Rectal smooth muscle tissue (tissue), 1 donor: ENCODE data around the gene EPS8.

Experiments
- H3K27ac ChIP-seq: one replicate; pipeline ENCODE4 v1.7.0; 2013; ENCODE audit warnings: low read depth, low read length, inconsistent platforms
- H3K27me3 ChIP-seq: one replicate; pipeline ENCODE4 v1.7.0; 2013; ENCODE audit warnings: low read length; ENCODE audit not compliant: control insufficient read depth, insufficient read depth
- H3K36me3 ChIP-seq: one replicate; pipeline ENCODE4 v1.7.0; 2013; ENCODE audit warnings: low read length; ENCODE audit not compliant: control insufficient read depth, insufficient read depth
- H3K4me1 ChIP-seq: one replicate; pipeline ENCODE4 v1.7.0; 2013; ENCODE audit warnings: low read length; ENCODE audit not compliant: control insufficient read depth, insufficient read depth
- H3K4me3 ChIP-seq: one replicate; pipeline ENCODE4 v1.7.0; 2013; ENCODE audit warnings: low read length
- H3K9ac ChIP-seq: one replicate; pipeline ENCODE4 v1.7.0; 2013; ENCODE audit warnings: low read length

EPS8 gene

GRCh38 chr12:15788233-15789219 is 662 bp downstream of the EPS8 start:
- Histone ChIP-seq H3K4me3 (peak overlapping the region; percentile 86), H3K36me3 (no peaks in the 10 kb centered on the region), H3K9ac (peak overlapping the region; percentile 80), H3K27me3 (no peaks in the 10 kb centered on the region), H3K27ac (peak overlapping the region; percentile 89), H3K4me1 (peaks cover 7% of the 10 kb centered on the region)

- no peaks in the 10 kb centered on the region for H3K36me3 ChIP-seq
- peak overlapping the region; percentile 89 for H3K27ac ChIP-seq
- peak overlapping the region; percentile 86 for H3K4me3 ChIP-seq
- peak overlapping the region; percentile 80 for H3K9ac ChIP-seq
- H3K4me1 ChIP-seq = peaks cover 7% of the 10 kb centered on the region
- H3K27me3 ChIP-seq = no peaks in the 10 kb centered on the region
Measured at GRCh38 chr12:15787778-15788177, 1.4 kb downstream of the EPS8 start.

DNA sequence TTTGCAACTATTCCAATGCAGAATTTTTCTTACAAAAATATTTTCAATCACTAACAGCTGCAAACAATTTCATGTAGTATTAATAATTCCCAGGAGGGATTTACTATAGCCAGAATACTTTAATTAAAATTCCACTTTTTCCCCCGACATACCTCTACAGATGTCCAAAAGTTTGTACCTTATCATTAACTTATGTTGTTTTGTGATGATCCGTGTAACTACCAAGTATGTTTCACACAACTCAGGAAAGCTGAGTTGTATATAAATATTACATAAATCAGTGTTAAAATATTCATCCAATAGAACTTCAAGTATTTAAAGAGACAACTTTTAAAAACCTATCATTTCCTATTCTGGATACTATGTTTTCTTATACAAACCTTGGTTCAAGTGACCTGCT is 2.4 kb downstream of the EPS8 start:
- H3K36me3 ChIP-seq = no peaks in the 10 kb centered on the region
- no peak overlapping the region for H3K9ac ChIP-seq
- H3K27me3 ChIP-seq = no peaks in the 10 kb centered on the region
- H3K27ac ChIP-seq = no peak overlapping the region
- peaks cover 7% of the 10 kb centered on the region for H3K4me1 ChIP-seq
- H3K4me3 ChIP-seq = peak overlapping the region; percentile 5

DNA sequence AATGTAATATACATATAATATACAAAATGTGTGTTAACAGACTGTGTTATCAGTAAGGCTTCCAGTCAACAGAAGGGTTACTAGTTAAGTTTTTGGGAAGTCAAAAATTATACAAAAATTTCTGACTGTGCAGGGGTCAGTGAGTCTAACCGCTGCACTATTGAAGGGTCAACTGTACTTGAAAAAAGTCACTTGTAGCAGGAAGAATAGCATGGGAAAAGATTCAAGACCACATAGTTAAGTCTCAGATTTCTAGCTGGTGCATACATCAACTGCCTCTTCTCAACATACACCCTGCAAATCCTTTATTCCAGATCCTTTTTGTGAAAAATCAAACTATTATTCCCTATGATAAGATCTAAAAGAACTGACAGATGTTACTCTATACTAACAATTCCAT is 5.9 kb downstream of the EPS8 start:
- H3K36me3 ChIP-seq = no peaks in the 10 kb centered on the region
- no peak overlapping the region for H3K4me3 ChIP-seq
- H3K4me1 ChIP-seq = peaks cover 7% of the 10 kb centered on the region
- H3K27me3 ChIP-seq = no peaks in the 10 kb centered on the region
- no peak overlapping the region for H3K9ac ChIP-seq
- no peak overlapping the region for H3K27ac ChIP-seq

DNA sequence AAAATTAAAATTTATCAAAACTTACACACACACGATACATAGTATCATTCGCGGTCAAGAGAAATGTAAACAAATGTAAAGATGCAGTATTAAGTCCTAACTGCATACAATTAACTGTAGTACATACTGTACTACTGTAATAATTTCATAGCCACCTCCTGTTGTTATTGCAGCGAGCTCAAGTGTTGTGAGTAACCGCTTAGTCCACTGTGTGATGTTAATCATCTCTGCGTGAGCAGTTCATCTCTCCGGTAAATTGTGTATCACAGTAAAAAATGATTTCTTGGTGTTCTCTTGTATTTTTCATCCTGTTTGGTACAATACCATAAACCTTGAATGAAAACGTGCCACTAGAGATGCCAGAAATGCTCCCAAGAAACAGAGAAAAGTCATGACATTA is 6.5 kb downstream of the EPS8 start:
- no peak overlapping the region for H3K9ac ChIP-seq
- no peaks in the 10 kb centered on the region for H3K36me3 ChIP-seq
- no peak overlapping the region for H3K4me3 ChIP-seq
- no peak overlapping the region for H3K27ac ChIP-seq
- peaks cover 7% of the 10 kb centered on the region for H3K4me1 ChIP-seq
- no peaks in the 10 kb centered on the region for H3K27me3 ChIP-seq

DNA sequence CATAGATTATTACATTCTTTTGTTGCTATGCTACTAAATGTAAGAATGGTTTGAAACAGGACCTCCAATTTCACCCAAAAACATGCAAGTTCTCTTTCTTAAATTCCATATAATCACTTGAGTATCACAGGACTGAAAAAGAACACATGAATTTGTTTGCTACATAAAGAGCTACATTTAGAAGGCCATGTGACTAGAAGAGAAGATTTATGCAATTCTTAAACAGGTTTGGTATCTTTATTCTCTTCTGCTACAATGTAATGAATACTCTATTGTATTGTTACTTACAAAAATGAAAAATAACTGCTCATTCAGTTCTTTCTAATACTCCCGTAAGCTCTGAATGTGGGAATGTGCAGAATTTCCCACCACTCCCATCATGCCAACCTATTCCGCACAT is 9.3 kb downstream of the EPS8 start:
- H3K4me1 ChIP-seq = no peaks in the 10 kb centered on the region
- no peak overlapping the region for H3K27ac ChIP-seq
- H3K27me3 ChIP-seq = no peaks in the 10 kb centered on the region
- no peak overlapping the region for H3K4me3 ChIP-seq
- no peak overlapping the region for H3K9ac ChIP-seq
- H3K36me3 ChIP-seq = no peaks in the 10 kb centered on the region

GRCh38 chr12:15778126-15778525 is 11.1 kb downstream of the EPS8 start:
- Histone ChIP-seq H3K27ac (no peak overlapping the region), H3K36me3 (no peaks in the 10 kb centered on the region), H3K27me3 (no peaks in the 10 kb centered on the region), H3K4me1 (no peaks in the 10 kb centered on the region), H3K9ac (no peak overlapping the region), H3K4me3 (no peak overlapping the region)

DNA sequence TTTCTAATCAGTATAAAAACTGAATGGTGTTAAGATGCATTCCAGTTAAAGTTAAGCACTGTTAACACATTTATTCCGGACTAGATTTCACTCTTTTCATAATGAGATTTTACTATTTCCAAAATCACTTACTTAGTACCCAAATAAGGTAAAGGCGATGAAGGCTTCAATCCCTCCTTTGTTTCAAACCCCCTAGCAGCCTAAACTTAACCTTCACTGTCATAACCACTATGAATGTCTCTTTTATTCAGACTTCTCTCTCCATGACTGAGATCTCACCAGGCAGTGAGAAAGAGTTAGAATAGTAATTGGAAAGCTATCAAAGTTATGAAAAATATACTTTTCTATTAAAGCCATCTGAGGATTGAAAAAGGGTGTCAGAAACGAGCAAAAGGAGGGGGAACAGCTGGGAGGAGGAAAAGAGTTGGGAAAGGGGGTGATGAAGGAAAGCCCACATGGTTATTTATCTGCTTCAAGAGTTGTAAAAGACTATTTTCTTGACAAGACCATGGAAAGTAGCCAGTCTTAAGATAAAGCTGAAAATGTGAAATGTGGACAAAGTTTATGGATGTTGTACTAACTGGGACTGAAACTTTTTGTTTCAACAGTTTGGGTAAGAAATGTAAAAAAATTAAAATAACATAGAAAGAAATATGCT is 11.7 kb downstream of the EPS8 start:
- H3K9ac ChIP-seq = no peak overlapping the region
- no peaks in the 10 kb centered on the region for H3K4me1 ChIP-seq
- H3K36me3 ChIP-seq = no peaks in the 10 kb centered on the region
- H3K27ac ChIP-seq = no peak overlapping the region
- no peak overlapping the region for H3K4me3 ChIP-seq
- no peaks in the 10 kb centered on the region for H3K27me3 ChIP-seq

GRCh38 chr12:15776532-15776931 is 12.7 kb downstream of the EPS8 start:
- Histone ChIP-seq H3K27me3 (no peaks in the 10 kb centered on the region), H3K4me1 (no peaks in the 10 kb centered on the region), H3K9ac (no peak overlapping the region)

DNA sequence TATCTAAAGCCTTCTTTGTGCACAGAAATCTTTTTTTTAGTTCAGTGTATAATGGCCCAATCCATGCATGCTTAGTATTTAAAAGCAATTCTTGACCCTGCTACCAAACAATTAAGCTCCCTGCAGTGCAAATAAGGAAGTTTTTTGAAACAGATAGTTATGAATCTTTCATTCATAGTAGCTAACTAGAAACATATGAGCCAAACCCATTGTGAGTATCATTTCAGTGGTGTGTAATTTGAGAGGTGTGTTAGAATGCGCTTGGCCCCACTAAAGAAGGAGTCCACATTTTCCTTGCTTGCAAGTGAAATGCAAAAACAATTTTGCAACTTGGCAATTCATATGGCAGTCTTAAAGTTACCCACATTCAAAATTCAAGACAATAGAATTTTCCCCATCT is 14.4 kb downstream of the EPS8 start:
- peaks cover 3% of the 10 kb centered on the region for H3K4me1 ChIP-seq
- H3K4me3 ChIP-seq = no peak overlapping the region
- H3K9ac ChIP-seq = no peak overlapping the region
- H3K27me3 ChIP-seq = no peaks in the 10 kb centered on the region
- H3K27ac ChIP-seq = no peak overlapping the region
- no peaks in the 10 kb centered on the region for H3K36me3 ChIP-seq

More at GRCh38 chr12:15776532-15776931, 12.7 kb downstream of the EPS8 start:
- Histone ChIP-seq H3K36me3 (no peaks in the 10 kb centered on the region), H3K27ac (no peak overlapping the region), H3K4me3 (no peak overlapping the region)

GRCh38 chr12:15772405-15773018 is 16.7 kb downstream of the EPS8 start:
- H3K4me3 ChIP-seq = no peak overlapping the region
- H3K36me3 ChIP-seq = no peaks in the 10 kb centered on the region
- H3K4me1 ChIP-seq = peaks cover 3% of the 10 kb centered on the region
- H3K9ac ChIP-seq = no peak overlapping the region
- no peak overlapping the region for H3K27ac ChIP-seq
- H3K27me3 ChIP-seq = no peaks in the 10 kb centered on the region

DNA sequence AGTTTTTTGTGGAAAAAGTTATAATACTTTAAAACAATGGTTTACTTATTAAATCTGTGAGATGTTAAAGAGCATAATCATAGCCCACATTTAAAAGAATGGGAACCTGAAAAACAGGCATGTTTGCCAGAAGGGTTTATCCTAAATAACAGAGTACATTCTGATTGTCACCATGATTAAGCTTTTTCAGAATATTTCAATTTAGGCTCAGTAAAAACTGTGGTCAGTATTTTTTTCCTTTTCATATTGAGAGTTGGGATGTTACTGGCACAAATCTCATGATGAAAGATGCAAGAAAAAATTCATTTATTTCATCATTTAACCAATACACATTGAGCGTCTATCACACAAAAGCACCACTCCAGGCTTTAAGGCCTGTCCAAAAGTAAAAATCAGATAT is 18.6 kb downstream of the EPS8 start:
- Histone ChIP-seq H3K4me3 (no peak overlapping the region), H3K27me3 (no peaks in the 10 kb centered on the region), H3K4me1 (peaks cover 3% of the 10 kb centered on the region), H3K36me3 (no peaks in the 10 kb centered on the region), H3K27ac (no peak overlapping the region), H3K9ac (no peak overlapping the region)
